NCI-H2029 (cell line): Measurements from ENCODE around the gene RGPD5.
"Not testable (repeated sequence)": the region's sequence is repeated elsewhere in the genome, so short reads cannot be mapped to it uniquely, and the experiment has no call there.

Source experiments
- DNase-seq: peaks from one replicate; lab custom pipeline; 2025; lab: John Stamatoyannopoulos, UW

The RGPD5 gene

GRCh38 chr2:109893736-109894135, 99.6 kb downstream of the RGPD5 start:
- not testable (repeated sequence) for DNase-seq

- not testable (repeated sequence) for DNase-seq
Observed at GRCh38 chr2:109894141-109894540, 100.0 kb downstream of the RGPD5 start.

DNA sequence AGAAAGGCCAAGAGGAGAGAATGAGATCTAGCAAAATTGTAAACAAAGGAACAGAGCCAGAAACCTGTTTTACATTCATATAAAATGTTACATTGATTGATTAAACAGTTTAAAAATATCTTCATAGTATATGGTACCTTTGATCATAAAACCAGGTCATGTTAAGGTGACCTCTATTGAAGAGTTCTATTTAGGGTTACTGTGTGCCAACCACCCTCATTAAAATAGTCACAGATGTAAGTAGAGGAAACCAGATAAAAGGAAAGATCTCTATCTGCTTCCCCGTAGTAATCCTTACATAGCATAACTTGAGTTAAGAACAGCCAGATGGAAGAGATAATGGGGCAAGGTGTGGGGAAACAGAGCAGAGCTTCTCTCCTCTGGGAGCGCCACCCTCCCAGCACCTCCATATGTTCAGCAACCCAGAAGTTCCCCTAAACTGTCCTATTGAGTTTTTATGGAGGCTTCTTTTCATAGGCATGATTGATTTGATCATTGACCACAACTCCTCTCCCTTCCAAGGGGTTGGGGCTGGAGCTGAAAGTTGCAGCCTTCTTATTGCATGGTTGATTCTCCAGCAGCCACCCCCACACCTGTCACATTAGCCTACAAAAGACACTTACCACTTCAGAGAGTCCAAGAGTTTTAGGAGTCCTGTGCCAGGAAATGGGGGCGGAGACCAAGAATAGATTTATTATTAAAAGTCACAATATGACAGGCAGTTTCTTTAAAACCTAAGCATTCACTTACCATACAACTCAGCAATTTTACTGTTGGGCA, 101.2 kb downstream of the RGPD5 start:
- not testable (repeated sequence) for DNase-seq

GRCh38 chr2:109896212-109896611, 102.1 kb downstream of the RGPD5 start:
- not testable (repeated sequence) for DNase-seq

GRCh38 chr2:109897769-109898461, 103.8 kb downstream of the RGPD5 start:
- not testable (repeated sequence) for DNase-seq

DNA sequence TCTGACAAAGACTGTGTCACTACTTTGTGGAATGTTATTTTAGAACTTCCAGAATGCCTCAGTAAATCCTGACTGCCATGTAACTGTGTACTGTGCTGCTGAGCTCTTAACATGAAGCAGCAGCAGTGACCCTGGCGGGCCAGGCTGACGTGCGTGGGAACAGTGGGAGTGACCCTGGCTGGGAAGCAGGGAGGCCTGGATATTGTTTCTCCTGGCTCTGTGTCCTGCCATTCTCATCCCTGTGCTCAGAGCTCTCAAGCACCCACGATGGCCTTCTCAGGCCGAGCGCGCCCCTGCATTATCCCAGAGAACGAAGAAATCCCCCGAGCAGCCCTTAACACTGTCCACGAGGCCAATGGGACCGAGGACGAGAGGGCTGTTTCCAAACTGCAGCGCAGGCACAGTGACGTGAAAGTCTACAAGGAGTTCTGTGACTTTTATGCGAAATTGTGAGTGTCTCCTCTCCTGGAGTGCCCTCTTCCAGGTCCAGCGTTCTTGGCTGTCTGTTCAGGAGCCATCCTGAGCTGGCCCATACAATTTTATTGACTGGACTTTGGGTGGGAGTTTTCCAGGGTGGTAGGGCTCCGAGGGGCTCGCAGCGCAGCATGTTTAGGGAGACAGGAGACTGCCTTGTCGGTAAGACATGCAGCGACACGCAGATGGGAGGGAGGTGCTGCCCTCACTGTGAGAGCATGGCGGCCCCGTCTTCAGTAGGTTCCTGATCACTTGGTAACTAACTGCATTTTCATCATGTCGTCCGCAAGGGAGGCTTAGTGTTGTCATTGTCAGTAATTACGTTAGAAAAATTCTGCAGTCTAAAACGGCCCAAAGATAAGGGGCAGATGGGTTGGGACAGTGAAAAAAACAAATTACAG, 104.6 kb downstream of the RGPD5 start, which contains the start of gene LIMS3:
Gene LIMS3, plus strand, starts transcription at position 227 of the 875 bp plus-strand sequence. Its CDS starts 41 bp downstream, at position 268.
- DNase-seq: not testable (repeated sequence)

DNA sequence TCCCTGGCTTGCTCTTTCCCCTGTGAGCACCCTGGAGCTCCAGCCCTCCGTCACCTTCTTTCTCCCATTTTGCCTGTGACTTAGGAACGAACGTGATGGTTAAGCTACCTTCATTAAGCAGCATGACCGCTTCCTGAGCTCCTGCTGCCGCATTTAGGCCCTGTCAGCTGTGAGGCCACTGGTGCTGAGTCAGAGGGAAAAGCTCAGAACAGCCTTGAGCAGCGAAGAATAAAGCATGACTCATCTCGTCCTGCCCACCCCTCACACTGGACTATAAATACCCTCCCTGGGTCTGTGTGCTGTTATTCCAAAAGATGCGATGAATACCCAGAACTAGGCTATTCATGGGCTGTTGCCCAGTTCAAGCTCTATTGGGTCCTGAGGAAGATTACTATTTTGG, 111.7 kb downstream of the RGPD5 start:
- not testable (repeated sequence) for DNase-seq
